Activated naive CD4-positive, alpha-beta T cell treated with anti-CD3 and anti-CD28 coated beads, Interleukin-2, amount 50 U/mL, for 72 hours (primary cell): ENCODE results near the gene KCNJ4. TPM values are rescaled to one million over a fixed set of nuclear protein-coding genes. Genes with fewer than 3 reads are reported as not detected.
"Not testable (repeated sequence)": the region's sequence is repeated elsewhere in the genome, so short reads cannot be mapped to it uniquely, and the experiment has no call there.

ENCODE experiments used
- ATAC-seq, 2 donors: fragments of 150-1000 bp; cut with Tn5 transposase; 2 replicates each; pipeline ENCODE4 v1.10.0; 2021; ENCODE audit warnings: mild to moderate bottlenecking in 2 of 2, moderate library complexity in 2 of 2
- DNase-seq, 2 donors: peaks; one replicate each; pipeline ENCODE4 v3.0.0; 2021 to 2022; ENCODE audit warnings: low spot score in 2 of 2
- H3K27ac Mint-ChIP-seq, 2 donors: one replicate each; pipeline ENCODE4 v1.8.0; 2022; ENCODE audit warnings: mild to moderate bottlenecking in 2 of 2, mixed read lengths in 2 of 2
- H3K36me3 Mint-ChIP-seq, 2 donors: one replicate each; pipeline ENCODE4 v1.8.0; 2022; ENCODE audit warnings: mixed read lengths in 2 of 2
- H3K9me3 Mint-ChIP-seq, 2 donors: one replicate each; pipeline ENCODE4 v1.8.0; 2022; ENCODE audit warnings: mixed read lengths in 2 of 2
- total RNA-seq, 2 donors: library from RNA; stranded (reverse); gene quantifications; one replicate each; pipeline ENCODE4 v1.2.3, GENCODE V29; 2022

The KCNJ4 gene
- total RNA-seq, 2 donors from 2014 or later, result not detected

GRCh38 chr22:38415561-38416321 is 39.3 kb downstream of the KCNJ4 start:
- Mint-ChIP-seq H3K9me3 (no peaks in the 10 kb centered on the region), H3K27ac (no peak overlapping the region), H3K36me3 (no peaks in the 10 kb centered on the region)
- DNase-seq (peak in 1 of 2 donors; percentile 52), ATAC-seq (no peak)

GRCh38 chr22:38415046-38415445 is 40.0 kb downstream of the KCNJ4 start:
- Mint-ChIP-seq H3K36me3 (no peaks in the 10 kb centered on the region), H3K9me3 (no peaks in the 10 kb centered on the region), H3K27ac (no peak overlapping the region)
- no peak for ATAC-seq
- DNase-seq, result no peak

GRCh38 chr22:38414009-38414395 is 41.0 kb downstream of the KCNJ4 start:
- Mint-ChIP-seq H3K27ac (no peak overlapping the region), H3K36me3 (no peaks in the 10 kb centered on the region), H3K9me3 (no peaks in the 10 kb centered on the region)
- ATAC-seq (no peak), DNase-seq (no peak)

- H3K9me3 Mint-ChIP-seq, result no peaks in the 10 kb centered on the region
- H3K36me3 Mint-ChIP-seq, result no peaks in the 10 kb centered on the region
- H3K27ac Mint-ChIP-seq, result no peak overlapping the region
- DNase-seq (peak in 1 of 2 donors; percentile 48), ATAC-seq (peak in 1 of 2 donors; percentile 7)
These were observed 41.7 kb downstream of the KCNJ4 start for GRCh38 chr22:38413085-38414008.

- ATAC-seq (peak; percentile 67 to 83), DNase-seq (peak; percentile 58 to 76)
- no peaks in the 10 kb centered on the region for H3K36me3 Mint-ChIP-seq
These were observed 42.4 kb downstream of the KCNJ4 start for GRCh38 chr22:38412435-38413084.

GRCh38 chr22:38411016-38411415 is 44.0 kb downstream of the KCNJ4 start:
- DNase-seq (no peak), ATAC-seq (no peak)
- Mint-ChIP-seq H3K36me3 (no peaks in the 10 kb centered on the region), H3K27ac (no peak overlapping the region), H3K9me3 (no peaks in the 10 kb centered on the region)

More at GRCh38 chr22:38412435-38413084, 42.4 kb downstream of the KCNJ4 start:
- H3K9me3 Mint-ChIP-seq, result no peaks in the 10 kb centered on the region
- H3K27ac Mint-ChIP-seq, result no peak overlapping the region

- not testable (repeated sequence) for H3K27ac Mint-ChIP-seq, H3K36me3 Mint-ChIP-seq, H3K9me3 Mint-ChIP-seq, ATAC-seq
- peak in 1 of 2 donors; percentile 48 for DNase-seq
These were observed 45.1 kb downstream of the KCNJ4 start for GRCh38 chr22:38409916-38410315.

GRCh38 chr22:38406617-38407016 is 48.4 kb downstream of the KCNJ4 start:
- H3K9me3 Mint-ChIP-seq, result no peaks in the 10 kb centered on the region
- no peak overlapping the region for H3K27ac Mint-ChIP-seq
- no peak for ATAC-seq
- no peak for DNase-seq
- H3K36me3 Mint-ChIP-seq, result no peaks in the 10 kb centered on the region

- Mint-ChIP-seq H3K36me3 (no peaks in the 10 kb centered on the region), H3K27ac (no peak overlapping the region), H3K9me3 (no peaks in the 10 kb centered on the region)
- ATAC-seq (no peak), DNase-seq (no peak)
These were observed 50.6 kb downstream of the KCNJ4 start for GRCh38 chr22:38404419-38404818.

- H3K9me3 Mint-ChIP-seq, result no peaks in the 10 kb centered on the region
- DNase-seq (no peak), ATAC-seq (no peak)
- H3K36me3 Mint-ChIP-seq, result no peaks in the 10 kb centered on the region
- no peak overlapping the region for H3K27ac Mint-ChIP-seq
These were observed 51.2 kb downstream of the KCNJ4 start for GRCh38 chr22:38403812-38404211.

GRCh38 chr22:38402204-38402603 is 52.8 kb downstream of the KCNJ4 start:
- Mint-ChIP-seq H3K27ac (no peak overlapping the region), H3K9me3 (no peaks in the 10 kb centered on the region), H3K36me3 (no peaks in the 10 kb centered on the region)
- DNase-seq (no peak), ATAC-seq (no peak)

GRCh38 chr22:38401336-38402084 is 53.5 kb downstream of the KCNJ4 start:
- Mint-ChIP-seq H3K27ac (no peak overlapping the region), H3K9me3 (no peaks in the 10 kb centered on the region), H3K36me3 (no peaks in the 10 kb centered on the region)
- ATAC-seq, result no peak
- no peak for DNase-seq

GRCh38 chr22:38400256-38400655 is 54.7 kb downstream of the KCNJ4 start:
- not testable (repeated sequence) for H3K36me3 Mint-ChIP-seq, H3K9me3 Mint-ChIP-seq, H3K27ac Mint-ChIP-seq, ATAC-seq, DNase-seq

GRCh38 chr22:38398609-38399461 is 56.2 kb downstream of the KCNJ4 start:
- H3K9me3 Mint-ChIP-seq, result no peaks in the 10 kb centered on the region
- H3K27ac Mint-ChIP-seq, result peak overlapping the region in 1 of 2 donors; percentile 36
- no peaks in the 10 kb centered on the region for H3K36me3 Mint-ChIP-seq
- peak; percentile 79 to 85 for DNase-seq
- peak; percentile 80 to 84 for ATAC-seq

- not testable (repeated sequence) for H3K9me3 Mint-ChIP-seq, H3K36me3 Mint-ChIP-seq, H3K27ac Mint-ChIP-seq
- ATAC-seq, result peak; percentile 60 to 69
- peak; percentile 45 to 73 for DNase-seq
These were observed 56.8 kb downstream of the KCNJ4 start for GRCh38 chr22:38398181-38398608.
